Measurements from ENCODE around the gene SERHL2.
"Not testable (repeated sequence)": the region's sequence is repeated elsewhere in the genome, so short reads cannot be mapped to it uniquely, and the experiment has no call there.

Gene SERHL2

DNA sequence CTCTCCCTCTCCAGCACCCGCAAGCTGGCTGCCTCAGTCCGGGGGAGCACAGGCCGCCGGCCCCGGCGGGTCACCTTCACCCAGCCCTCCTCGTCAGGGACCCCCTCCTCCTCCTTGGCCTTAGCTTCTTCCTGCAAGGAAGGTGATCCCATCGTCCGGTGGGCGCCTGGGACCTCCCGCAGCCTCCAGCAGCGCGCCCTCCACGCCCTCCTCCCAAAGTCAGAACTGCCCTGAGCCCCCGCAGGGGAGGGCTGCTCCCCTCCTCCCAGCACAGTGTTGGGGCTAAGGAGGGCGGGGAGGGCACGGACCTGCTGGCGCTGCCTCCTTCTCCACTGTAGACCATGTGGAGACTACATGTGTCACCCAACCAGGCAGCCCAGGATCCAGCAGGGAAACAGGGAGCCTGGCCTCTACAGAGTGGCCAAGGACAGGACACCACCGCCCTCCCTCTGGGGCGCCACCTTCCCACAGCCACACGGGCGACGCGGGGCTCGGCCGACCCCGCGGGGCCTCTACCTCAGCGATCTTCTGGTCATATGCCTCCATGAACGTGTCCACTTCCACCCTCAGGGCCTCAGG lies 22.3 kb downstream of the SERHL2 start:
- not testable (repeated sequence) for DNase-seq (ENCODE audit: low read depth)

DNA sequence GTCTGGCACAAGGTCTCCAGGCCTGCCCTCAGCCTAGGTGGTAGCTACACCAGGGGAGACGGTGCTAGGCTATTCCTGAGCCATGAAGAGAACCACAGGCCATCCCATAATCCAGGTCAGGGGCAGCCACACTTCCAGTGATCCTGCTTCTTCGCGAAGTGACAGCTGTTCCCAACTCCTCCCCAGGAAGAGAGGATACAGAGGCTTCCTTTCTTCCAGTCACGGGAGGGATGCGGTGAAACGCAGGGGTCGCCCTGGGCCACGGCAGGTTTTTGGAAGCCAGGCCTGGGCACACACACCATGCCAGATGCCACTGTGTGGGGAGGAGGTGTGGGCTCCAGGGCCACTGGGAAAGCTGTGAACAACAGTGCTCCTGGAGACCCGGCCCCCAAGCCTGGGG lies 23.4 kb downstream of the SERHL2 start:
- DNase-seq (ENCODE audit: low read depth) = not testable (repeated sequence)

DNA sequence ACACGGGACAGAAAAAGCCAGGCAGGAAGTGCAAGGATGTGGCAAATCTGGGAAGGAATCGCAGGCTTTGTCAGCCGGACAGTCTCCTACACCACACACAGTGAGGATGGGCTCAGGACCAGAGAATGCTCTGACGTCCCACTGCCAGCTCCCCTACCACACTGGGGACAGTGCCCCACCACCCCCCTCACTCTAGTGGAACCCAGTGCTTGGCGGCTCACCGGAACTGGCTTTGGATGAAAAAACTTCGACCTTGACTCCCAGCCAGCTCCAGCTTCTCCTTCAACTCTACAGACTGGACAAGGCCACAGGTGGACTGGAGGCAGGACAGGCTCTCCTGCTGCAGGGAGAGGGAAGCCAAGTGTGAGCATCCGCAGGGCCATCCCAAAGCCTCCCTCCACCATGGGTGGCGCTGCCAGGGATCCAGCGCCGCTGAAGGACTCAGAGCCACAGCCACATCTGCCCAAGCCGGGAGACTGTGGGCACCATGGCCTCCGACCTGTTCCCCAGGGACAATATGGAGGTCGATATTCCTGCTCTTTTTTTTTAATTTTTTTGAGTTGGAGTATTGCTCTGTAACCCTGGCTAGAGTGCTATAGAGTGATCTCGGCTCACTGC lies 24.0 kb downstream of the SERHL2 start:
- no peak for DNase-seq (ENCODE audit: low read depth)

DNA sequence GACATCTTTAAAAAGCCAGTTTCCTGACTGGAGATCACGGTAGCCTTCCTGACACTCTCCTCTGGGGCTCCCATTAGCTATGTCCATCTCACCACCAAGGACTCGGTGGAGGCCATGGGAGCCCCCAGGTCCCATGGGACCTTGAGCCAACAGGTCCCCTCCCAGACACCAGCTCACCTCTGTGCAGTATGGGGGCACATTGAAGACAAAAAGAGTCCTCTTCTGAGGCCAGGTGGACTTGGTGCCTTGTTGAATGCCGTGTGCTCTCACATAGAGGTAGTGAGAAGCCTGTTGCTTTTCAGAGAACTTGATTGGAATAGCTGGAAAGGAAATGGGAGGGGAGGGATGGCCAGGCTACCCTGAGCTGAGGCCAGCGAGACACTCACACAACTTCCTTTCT lies 26.3 kb downstream of the SERHL2 start:
- DNase-seq (ENCODE audit: low read depth) = not testable (repeated sequence)

DNA sequence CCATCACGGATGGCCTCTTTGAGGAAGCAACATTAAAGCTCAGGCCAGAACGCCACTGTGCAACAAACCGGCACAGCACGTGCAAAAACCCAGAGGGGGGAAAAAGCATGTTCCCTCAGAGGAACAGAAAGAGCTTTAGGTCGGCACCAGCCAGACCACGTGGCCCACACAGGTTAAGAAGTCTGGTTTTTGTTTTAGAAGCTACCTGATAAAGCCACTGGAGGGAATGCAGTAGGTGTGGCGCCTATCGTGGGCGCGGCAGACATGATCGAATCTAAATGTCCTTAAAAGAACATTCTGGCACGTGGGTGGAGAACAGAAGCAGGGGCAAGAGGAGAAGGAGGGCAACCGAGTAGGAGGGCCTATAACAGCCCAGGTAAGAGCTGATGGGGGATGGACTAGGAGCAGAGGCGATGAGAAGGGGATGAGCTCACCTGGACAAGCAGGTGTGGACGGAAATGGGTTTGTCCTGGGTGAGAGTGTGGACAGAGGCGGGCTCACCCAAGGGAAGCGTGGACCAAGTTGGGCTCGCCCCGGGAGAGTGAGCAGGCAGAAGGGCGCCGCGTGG lies 27.5 kb downstream of the SERHL2 start:
- DNase-seq (ENCODE audit: low read depth) = not testable (repeated sequence)

DNA sequence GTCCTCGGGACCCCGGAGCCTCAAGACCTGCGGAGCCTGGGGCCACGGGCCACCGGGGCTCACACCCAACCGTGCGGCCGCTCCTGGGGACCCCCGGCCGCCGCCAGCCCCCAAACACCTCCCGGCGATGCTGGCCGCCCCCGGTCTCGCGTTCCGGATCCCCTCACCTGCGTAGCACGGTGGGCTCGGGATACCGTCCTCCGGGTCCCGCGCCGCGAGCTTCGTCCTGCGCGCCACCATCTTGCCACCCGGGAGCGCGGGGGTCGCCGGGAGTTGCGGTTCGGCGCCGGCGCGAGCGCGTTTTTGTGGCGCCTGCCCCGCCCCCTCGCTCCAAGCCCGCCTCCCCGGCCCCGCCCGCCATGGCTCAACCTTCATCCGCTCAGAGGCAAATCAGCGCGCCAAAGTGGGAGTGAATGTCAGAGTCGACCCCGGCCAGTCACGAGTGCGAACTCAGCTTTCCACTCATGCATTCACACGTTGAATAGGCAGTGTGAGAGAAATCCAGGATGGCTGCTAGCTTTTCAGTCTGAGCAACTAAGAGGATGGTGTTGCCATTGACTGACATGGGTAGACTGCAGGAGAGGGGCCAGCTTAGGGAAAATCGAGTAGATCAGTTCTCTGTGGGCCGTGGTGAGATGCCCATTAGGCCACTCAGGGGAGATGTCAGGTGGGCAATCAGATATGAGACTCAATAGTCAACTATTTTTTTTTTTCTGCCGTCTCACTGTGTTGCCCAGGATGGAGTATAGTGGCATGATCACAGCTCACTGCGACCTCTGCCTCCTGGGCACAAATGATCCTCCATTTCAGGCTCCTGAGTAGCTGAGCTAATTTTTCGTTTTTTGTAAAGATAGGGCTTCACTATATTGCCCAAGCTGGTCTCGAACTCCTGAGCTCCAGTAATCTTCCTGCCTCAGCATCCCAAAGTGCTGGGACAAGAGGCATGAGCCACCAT lies 28.3 kb downstream of the SERHL2 start:
- peak; percentile 81 for DNase-seq (ENCODE audit: low read depth)

DNA sequence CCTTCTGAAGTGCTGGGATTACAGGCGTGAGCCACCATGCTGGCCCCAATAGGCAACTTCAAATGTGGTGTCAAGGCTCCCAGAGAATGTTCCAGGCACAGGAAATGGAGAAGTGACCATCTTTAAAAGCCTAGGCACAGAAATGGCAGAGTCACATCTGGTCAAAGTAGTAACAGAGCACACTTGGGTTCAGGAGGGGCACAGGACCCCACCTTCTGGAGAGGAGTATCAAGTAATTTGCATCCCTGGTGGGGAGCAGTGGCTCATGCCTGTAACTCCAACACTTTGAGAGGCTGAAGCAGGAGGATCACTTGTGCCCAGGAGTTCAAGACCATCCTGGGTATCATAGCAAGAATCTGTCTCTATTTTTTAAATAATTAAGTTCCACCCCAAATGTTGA lies 29.2 kb downstream of the SERHL2 start:
- DNase-seq (ENCODE audit: low read depth) = no peak

DNA sequence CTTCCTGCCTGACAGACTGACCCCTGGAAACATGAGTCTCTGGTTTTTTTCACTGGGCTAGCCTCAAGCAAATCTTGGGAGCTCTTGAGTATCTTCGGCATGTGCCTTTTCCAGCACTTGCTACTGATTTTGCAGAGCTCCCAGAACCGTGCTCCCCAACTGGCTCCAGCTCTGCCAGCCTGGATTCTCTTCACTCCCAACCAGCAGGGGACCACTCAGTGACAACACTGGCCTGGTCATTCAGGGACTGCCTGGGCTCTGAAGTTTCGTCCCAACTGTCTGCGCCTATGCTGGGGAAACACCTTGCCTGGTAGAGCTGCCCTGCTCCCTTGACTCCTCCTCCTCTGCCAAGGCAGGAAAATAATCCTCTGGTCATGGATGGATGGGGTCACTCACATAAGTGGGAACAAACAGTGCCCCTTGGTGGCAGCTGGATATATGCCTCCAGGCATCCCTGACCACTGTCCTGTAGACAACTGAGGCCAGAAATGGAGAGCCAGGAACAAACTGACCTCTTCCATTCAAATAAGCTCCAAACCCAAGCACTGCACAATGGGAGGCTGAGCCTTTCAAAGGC lies 30.7 kb downstream of the SERHL2 start:
- DNase-seq (ENCODE audit: low read depth) = no peak

DNA sequence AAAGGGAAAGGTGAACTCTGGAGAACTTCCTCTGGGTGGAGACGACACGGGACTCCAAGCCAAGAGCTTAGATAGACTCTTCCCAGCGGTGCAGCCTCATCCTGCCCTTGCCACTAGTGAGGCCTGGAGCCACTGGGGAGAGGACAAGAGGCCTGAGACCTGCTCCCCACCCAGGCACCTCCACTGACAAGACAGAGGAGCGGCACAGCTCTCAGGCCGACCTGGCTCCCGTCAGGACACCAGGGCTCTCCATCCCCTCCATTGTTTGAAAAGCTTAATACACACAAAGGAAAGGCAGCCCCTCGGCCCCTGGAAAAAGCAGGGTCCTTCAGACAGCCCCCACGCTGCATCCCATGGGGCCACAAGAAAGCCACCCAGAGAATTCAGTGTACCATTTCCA lies 31.3 kb downstream of the SERHL2 start:
- DNase-seq (ENCODE audit: low read depth) = no peak

DNA sequence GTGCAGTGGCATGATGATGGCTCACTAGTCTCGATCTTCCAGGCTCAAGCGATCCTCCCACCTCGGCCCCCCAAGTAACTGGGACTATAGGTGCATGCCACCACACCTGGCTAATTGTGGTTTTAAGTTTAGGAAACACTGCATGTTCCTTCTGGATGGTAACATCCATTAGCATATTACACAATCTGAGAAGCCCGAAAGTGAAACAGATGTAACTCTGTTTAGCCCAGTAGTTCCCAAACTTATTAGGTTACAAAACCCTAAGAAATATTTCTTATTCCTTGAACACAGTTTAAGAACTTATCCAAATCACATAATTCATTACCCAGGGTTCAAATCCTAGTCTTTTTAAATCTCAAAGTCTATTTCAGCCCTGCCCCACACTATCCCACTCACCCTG lies 32.6 kb downstream of the SERHL2 start:
- DNase-seq (ENCODE audit: low read depth) = no peak

DNA sequence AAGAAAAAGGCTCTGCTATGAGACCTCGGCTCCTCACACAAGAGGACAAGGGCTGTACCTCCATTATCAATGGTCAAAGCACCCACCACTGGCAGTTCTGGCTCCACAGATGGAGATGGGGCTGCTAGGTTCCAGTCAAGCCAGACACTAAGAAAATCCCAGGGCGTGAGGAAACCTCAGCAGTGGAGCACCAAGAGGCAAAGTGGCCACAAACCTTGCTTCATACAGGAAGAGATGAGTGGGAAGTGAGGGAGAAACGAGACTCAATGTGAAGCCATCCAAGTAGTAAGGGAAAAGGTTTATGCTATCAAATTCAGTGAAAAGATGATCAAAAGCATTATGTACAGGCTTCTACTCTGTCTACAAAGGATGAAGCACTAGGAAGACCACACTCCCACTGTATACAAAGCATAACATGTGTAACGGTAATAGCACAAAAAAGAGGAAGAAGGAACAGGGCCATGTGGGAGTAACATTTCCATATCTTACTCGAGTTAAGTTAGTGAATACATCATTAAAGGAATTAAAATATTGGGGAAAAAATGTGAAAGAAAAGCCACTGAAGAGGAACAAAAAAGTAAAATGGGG lies 33.9 kb downstream of the SERHL2 start:
- no peak for DNase-seq (ENCODE audit: low read depth)

DNA sequence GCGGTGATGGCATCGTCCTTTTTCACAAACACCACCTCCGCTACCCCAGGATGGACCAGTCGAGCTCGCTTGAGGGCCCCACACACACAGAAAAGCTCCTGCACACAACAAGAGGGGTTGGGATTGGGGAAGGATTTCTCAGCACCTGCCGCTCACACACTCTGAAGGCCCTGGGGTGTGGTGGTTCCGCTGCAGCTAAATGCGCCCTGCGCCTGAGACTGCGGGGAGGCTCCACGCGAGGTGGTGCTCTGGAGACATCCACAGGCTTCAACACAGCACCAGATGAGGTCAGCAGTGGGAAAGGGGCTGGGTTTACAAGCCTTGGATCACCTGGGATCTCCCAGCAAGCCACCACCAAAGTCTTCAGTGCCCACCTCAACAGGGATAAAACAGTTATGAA lies 38.2 kb downstream of the SERHL2 start:
- no peak for DNase-seq (ENCODE audit: low read depth)

DNA sequence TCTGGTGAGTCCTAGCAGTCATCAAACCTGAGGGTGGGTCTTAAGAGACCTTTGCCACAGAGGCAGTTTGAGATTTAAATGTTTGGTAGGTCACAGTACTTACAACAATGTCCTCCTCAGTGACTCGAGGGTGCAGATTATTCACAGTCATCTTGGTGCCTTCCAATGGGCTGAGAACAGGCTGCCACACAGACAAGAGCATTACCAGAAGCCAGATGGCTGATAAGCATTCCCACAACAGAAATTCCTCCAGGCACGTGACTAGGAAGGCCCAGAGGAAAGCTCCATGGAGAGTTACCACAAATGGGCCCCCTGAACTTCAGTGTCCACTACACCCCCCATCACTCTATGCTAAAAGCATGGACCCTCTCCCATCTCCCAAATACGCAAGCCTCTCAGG lies 41.7 kb downstream of the SERHL2 start:
- DNase-seq (ENCODE audit: low read depth) = no peak

DNA sequence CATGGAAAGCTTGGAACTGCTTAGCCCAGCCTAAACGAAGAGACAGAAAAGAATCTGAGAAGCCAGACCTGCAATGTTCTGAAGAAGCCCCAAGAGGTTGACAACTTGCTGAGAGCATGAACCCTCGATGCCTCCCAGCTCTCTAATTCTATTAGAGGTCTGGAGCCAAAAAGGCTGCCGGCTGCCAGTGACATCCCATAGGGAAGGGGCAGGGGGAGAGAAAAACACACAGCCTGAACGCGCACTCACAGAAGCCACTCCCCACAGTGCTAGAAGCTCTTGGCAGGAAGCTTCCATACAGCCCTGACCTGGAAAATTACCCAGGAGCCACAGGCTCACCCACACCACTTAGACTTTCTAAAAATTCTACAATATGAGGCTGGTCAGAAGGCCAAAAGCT lies 42.6 kb downstream of the SERHL2 start:
- DNase-seq (ENCODE audit: low read depth) = no peak

DNA sequence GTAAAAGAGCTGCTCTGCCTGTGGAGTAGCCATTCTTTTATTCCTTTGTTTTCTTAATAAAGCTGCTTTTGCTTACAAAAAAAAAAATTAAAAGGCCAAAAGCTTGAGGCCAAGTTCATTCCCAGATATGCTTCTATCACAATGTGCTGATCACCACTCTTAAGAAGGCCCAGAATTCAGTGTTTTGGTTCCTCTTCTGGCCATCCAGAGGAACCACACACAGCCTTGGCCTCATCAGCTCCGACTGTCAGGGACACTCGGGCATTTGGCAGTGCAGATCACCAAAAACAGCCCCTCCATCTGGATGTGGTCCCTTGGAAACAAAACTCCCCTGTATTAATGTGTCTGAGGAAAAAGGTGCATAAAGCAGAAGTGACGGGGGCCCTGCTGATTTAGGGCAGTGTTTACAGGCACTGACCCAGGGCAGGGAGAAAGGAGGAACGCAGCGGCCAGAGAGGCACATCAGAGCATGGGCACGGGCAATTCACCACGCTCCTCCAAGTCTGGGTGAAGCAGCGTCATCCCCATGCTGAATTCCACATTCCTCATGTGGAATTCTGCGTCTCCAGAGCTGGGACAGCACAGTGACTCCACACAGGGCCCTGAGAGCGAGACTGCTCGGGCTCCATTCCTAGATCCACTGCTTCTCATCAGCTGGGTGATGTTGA lies 43.2 kb downstream of the SERHL2 start:
- no peak for DNase-seq (ENCODE audit: low read depth)

DNA sequence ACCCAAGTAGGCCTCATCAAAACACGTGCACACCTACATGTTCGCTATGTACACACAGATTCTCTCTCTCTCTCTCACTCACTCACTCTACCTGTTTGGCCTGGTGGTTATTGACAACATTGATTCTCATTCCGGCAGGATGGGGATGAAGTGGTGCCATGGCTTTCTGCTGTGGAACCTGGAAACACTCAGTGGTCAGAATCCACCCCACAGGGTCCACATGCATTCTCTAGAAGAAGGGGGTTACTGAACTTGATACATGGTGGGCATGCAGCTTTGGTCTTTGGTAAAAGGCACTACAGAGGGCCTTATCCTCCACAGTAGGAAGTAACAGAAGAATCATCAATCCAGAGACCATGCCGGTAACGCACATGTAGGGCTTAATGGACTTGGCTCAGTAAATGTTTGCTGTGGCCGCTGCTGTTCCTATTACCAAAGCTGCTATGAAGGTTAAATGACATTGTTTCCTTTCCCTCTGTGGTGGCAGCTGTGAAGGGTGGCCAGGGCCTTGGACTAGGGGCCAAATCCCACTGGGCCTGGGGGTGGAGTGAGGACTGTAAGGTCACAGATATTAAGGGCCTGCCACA lies 48.2 kb downstream of the SERHL2 start:
- no peak for DNase-seq (ENCODE audit: low read depth)

DNA sequence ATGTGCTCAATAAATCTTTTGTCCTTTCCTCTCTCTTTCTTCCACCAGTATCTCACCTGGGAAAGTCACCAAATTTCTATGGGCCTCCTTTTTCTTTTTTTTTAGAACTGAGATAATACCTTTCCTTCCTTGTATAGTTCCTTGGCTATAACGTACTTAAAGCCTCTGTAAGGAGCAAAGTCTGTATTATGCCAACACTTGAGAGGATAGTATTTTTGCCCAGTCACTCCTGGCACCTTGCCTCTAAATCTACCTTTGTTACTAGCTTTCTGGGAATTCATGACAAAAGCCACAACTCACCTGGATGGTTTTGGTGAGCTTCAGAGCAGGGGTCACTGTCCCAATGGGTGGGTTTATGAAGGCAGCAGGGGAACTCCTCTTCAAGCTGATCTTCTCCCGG lies 48.7 kb downstream of the SERHL2 start:
- DNase-seq (ENCODE audit: low read depth) = no peak

DNA sequence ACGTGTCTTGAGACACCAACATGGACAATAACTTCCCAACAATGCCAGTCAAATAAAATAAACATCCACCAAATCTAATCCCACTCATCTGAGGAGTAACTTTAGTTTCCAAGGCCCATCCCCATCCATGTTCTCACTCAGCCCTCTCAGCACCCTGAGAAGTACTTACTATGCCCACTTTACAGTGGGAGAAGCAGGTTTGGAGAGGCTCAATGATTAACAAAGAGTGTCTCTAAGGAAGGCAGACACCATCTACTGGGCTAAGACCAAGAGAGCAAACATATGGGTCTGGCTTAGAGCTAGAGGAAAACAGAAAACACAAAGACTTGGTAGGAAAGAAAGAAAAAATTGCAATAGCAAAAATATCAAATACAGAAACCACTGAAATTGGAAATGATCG lies 49.7 kb downstream of the SERHL2 start:
- DNase-seq (ENCODE audit: low read depth) = no peak

DNA sequence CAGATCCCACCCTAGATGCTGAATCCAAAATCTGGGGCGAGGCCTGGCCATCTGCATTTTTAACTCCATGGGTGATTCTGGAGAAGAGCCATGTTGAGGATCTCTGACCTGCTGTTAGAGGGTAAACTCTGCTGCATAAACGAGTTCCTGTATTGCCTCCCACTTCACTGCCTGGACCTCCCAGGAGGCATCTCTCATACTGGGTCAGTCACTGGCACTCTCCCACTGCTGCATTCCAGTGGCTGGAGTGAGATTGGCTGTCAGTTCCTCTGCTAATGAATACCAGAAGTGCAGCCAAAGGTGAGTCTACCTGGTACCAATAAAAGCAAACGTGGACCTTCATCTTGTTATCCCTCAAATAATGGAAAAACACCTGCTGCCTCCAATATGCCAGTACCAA lies 50.6 kb downstream of the SERHL2 start:
- DNase-seq (ENCODE audit: low read depth) = no peak

DNA sequence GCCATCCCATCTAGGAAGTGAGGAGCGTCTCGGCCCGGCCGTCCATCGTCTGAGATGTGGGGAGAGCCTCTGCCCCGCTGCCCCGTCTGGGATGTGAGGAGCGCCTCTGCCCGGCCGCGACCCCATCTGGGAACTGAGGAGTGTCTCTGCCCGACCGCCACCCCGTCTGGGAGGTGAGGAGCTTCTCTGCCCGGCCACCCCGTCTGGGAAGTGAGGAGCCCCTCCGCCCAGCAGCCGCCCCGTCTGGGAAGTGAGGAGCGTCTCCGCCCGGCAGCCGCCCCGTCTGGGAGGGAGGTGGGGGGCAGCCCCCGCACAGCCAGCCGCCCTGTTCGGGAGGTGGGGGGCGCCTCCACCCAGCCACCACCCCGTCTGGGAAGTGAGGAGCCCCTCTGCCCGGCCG lies 53.9 kb downstream of the SERHL2 start:
- not testable (repeated sequence) for DNase-seq (ENCODE audit: low read depth)

DNA sequence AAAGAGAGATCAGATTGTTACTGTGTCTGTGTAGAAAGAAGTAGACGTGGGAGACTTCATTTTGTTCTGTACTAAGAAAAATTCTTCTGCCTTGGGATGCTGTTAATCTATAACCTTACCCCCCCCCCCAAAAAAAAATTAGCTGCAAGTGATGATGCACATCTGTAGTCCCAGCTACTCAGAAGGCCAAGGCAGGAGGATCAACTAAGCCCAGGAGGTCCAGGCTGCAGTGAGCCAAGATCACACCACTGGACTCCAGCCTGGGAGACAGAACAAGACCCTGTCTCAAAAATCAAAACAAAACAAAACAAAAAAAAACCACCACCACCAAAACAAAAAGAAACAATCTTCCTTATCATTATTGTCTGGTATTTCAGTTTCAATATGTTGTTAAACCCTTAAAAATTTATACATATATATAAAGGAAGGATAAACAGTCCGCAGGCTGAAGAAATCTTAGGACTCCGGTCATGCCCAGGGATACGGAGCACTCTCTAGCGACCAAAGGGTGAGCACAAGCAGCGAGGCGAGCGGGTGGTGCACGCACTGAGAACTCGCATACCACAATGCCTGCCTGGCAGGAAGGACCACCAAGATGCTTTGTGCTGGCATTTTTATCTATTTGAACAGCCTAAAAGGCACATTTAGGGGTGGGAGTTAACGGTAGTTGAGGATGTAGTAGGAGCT lies 54.5 kb downstream of the SERHL2 start:
- DNase-seq (ENCODE audit: low read depth) = no peak

Measured in stimulated activated CD8-positive, alpha-beta memory T cell treated with anti-CD3 and anti-CD28 coated beads, Interleukin-4, amount 100 ng/mL, for 24 hours (primary cell).